Measurements from ENCODE around the gene MKNK2.

DNA sequence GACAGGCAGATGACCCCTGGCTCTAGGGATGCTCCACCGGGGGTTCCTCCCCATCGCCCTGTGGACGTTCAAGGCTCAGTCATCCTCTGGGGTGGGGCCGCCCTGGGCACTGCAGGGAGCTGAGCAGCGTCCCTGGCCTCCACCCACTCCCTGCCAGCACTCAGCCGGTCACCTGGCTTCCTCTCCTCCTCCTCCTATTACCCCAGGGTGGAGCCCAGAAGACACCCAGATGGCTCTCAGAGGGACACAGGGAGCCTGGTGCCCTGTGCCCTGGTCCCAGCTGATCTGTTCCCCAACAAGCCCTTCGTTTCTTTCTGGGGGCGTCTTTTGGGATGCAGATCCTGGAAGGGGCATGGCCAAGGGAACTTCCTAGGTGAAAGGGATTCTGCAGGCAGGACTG lies 3.7 kb upstream of the MKNK2 start:
- TF ChIP-seq, protein P1, sequence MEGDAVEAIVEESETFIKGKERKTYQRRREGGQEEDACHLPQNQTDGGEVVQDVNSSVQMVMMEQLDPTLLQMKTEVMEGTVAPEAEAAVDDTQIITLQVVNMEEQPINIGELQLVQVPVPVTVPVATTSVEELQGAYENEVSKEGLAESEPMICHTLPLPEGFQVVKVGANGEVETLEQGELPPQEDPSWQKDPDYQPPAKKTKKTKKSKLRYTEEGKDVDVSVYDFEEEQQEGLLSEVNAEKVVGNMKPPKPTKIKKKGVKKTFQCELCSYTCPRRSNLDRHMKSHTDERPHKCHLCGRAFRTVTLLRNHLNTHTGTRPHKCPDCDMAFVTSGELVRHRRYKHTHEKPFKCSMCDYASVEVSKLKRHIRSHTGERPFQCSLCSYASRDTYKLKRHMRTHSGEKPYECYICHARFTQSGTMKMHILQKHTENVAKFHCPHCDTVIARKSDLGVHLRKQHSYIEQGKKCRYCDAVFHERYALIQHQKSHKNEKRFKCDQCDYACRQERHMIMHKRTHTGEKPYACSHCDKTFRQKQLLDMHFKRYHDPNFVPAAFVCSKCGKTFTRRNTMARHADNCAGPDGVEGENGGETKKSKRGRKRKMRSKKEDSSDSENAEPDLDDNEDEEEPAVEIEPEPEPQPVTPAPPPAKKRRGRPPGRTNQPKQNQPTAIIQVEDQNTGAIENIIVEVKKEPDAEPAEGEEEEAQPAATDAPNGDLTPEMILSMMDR (IDR thresholded peaks at IDR 0.05 in 8 of 11, conservative IDR thresholded peaks at IDR 0.05 in 3 of 11), result no peak
- no peak for TF ChIP-seq POLR2A (IDR thresholded peaks at IDR 0.05)
